GOT3 (cell line): ENCODE measurements around the gene AOAH.

Experiments
- DNase-seq: peaks from one replicate; lab custom pipeline; 2025; ENCODE audit warnings: mixed read lengths; lab: John Stamatoyannopoulos, UW

AOAH gene

DNA sequence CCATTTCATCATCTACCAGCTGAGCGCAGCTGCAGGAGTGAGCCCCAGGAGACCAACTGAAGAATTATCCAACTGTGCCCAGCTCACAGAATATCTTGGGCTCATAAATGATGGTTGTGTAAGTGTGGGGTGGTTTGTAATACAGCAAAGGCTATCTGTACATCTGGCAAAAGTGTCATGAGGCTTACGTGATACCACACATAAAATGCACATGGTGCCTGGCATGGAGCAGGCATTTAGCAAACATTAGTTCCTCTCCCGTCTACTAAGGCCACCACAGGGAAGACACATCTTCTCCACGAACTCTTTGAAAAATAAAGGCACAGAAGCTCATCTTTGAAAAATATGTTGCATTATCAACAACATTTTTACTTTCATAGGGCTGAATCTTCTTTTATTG lies 32.3 kb downstream of the AOAH start:
- DNase-seq = no peak

- DNase-seq = no peak
Observed at GRCh38 chr7:36690514-36691187, 33.6 kb downstream of the AOAH start.

DNA sequence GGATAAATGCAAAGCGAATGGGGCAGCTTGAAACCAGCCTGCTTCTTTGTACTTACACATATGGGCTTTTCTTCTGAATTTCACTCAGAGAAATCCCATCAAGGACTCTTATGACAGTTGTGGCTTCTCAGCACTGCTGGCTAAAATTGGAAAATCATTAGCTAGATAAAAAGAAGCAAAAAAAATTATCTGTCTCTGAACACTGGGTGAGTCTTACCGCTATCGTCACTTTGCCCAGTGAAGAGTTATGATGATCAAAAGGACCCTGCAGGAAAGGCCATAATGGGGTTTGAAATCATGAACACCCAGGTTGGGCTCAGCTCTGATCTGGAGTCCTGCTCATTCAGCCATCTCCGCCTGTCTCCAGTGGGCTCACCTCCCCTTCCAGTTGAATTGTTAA lies 34.3 kb downstream of the AOAH start:
- no peak for DNase-seq

DNA sequence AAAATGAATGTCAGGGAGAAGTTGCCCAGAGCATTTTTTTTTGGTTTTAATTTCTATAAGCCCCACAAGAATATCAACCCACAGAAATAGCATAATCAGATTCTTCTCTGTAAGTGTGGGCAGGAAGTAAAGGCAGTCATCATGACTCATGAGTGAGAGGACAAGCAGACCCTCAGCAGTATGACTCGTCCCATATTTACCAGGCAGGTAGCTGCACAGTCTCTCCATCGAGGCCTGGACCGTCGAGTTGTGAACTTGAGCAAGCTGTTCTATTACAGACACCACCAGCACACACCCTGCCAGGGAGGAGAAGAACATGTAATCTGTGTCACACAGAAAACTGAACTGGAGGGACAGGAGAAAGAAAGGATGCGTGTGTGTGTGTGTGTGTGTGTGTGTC lies 37.8 kb downstream of the AOAH start:
- no peak for DNase-seq

- DNase-seq = no peak
Observed at GRCh38 chr7:36684954-36685353, 39.3 kb downstream of the AOAH start.

GRCh38 chr7:36683695-36684357 lies 40.5 kb downstream of the AOAH start:
- no peak for DNase-seq

- DNase-seq = no peak
Observed at GRCh38 chr7:36683111-36683510, 41.2 kb downstream of the AOAH start.

GRCh38 chr7:36682102-36682501 lies 42.2 kb downstream of the AOAH start:
- DNase-seq = no peak

DNA sequence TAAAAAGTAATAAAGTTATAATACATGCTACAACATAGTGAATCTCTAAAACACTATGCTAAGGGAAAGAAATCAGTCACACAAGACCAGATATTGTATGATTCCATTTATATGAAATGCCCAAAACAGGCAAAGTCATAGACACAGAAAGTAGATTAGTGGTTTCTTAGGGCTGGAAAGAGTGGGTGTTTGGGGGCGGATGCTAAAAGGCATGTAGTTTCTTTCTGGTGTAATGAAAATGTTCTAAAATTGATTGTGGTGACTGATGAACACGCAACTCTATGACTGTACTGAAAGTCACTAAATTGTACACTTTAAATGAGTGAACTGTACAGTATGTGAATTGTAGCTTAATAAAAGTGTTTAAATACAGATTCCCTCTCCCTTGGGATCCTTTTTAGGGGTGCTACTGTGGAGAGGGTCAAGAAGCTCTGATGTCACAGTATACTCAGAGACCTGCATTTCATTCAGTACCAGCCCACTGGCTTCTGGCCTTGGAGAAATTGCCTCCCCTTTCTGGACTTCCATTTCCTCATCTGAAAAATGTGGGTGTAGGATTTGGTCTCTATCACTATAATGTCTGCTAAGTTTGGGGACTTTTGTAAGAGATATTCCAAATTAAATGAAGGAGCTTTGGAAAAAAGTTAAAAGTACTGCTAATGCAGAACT lies 46.4 kb downstream of the AOAH start:
- DNase-seq = no peak

- no peak for DNase-seq
Observed at GRCh38 chr7:36673703-36674102, 50.6 kb downstream of the AOAH start.

DNA sequence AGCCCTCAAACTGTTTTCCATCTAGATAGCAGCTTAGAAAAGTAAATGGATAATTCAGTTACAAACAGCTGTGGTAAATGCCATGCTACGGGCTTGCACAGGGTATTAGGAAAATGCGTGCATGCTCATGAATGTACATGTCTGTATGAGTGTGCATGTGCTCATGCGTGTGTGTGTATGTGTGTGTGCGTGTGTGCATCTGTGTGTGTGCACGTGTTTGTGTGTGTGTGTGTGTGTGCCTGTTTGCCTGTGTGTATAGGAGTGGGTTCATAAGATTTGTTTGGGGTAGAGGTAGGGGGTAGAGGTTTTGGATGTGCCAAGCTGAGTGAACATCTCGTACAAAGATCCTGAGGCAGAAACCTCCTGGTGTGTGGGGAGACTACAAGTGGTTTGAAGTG lies 52.9 kb downstream of the AOAH start:
- no peak for DNase-seq

DNA sequence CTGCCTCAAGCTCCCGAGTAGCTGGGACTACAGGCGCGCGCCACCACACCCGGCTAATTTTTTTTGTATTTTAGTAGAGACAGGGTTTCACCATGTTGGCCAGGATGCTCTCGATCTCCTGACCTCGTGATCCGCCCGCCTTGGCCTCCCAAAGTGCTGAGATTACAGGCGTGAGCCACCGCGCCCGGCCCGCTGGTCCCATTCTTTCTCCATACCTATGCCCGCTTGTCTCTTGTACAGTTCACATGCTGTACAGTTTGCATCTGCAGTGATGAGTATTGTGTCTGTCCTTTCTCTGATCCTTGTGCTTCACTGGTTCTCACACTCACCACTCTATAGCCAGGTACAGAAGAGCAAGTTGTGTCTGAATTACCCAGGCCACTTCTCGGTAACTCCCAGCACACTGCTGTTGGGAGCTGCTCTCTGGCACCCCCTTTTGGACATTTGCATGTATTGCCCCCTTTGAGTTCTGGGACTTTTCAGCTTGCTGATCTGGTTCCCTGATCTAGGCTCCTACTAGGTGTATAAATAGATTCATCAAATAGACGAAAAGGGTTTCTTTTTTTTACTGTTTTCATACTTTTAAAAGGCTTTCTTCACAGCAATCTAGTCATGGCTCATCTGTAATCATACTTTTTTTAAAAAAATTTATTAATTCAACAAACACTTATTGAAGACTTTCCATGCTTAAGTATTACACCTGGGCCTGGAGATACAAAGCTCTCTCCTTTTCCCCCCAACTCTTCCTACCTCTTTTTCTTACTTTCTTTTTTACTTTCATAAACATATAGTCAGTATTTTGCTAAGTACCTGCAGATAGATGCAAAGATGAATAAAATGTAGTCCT lies 53.5 kb downstream of the AOAH start:
- no peak for DNase-seq

DNA sequence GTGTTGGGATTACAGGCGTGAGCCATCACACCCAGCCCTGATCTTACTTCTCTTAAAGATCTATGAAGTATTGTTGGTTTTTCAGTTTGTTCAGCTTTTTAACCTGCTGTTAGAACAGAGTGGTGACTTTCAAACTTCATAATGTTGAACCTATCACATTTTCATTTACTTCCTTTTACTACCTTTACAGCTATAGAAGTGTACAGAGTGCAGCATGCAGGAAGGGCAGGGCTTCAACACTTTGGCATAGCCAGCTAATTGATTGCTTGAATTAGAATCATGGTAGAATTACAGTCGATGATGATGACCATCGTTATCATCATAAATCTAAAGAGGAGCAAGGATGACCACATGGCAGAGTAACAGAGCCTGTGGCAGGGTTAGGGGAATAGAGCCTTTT lies 55.5 kb downstream of the AOAH start:
- no peak for DNase-seq

DNA sequence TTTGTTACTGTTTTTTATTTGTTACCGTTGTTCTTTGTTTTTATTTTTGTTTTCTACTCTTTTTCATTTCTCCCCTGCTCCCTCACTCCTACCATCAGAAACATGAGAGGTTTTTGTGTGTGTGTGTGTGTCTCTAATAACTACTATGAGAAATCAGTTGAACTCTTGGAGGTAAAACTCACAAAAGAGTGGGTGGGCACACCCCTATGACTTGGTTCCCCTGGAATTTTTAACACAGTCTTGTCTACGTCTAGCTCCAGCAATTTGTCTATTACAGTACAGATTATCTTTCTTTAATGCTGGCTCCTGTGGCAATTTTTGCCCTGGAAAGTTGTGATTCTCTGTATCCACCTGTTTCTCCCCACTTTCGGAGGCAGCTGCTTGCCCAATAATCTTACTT lies 56.2 kb downstream of the AOAH start:
- no peak for DNase-seq

DNA sequence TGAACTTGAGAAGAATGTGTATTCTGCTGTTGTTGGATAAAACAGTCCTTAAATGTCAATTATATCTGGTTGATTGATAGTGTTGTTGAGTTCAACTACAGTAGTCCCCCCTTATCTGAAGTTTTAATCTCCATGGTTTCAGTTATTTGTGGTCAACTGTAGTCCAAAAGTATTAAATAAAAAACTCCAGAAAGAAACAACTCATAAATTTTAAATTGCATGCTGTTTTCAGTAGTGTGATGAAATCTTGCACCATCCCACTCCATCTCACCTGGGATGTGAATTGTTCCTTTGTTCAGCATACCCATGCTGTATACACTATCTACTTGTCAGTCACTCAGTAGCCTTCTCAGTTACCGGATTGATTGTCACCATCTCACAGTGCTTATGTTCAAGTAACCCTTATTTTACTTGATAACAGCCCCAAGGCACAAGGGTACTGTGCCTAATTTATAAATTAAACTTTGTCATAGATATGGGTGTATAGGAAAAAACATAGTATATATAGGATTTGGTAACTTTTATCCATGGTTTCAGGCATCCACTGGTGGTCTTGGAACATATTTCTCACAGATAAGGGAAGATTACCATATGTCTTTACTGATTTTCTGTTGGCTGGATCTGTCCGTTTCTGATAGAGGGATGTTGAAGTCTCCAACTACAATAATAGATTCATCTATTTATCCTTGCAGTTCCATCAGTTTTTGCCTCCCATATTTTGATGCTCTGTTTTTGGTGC lies 57.1 kb downstream of the AOAH start:
- DNase-seq = no peak

DNA sequence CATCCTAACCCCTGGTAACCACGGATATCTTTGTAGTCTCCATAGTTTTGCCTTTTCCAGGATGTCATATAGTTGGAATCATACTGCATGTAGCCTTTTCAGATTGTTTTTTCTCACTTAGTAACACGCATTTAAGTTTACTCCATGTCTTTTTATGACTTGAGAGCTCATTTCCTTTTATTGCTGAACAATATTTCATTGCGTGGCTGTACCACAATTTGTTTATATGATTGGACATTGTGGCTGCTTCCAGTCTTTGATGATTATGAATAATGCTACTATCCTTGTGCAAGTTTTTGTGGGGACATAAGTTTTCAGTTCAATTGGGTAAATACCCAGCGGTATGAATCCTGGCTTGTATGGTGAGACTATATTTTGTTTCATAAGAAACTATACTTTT lies 60.8 kb downstream of the AOAH start:
- DNase-seq = no peak

DNA sequence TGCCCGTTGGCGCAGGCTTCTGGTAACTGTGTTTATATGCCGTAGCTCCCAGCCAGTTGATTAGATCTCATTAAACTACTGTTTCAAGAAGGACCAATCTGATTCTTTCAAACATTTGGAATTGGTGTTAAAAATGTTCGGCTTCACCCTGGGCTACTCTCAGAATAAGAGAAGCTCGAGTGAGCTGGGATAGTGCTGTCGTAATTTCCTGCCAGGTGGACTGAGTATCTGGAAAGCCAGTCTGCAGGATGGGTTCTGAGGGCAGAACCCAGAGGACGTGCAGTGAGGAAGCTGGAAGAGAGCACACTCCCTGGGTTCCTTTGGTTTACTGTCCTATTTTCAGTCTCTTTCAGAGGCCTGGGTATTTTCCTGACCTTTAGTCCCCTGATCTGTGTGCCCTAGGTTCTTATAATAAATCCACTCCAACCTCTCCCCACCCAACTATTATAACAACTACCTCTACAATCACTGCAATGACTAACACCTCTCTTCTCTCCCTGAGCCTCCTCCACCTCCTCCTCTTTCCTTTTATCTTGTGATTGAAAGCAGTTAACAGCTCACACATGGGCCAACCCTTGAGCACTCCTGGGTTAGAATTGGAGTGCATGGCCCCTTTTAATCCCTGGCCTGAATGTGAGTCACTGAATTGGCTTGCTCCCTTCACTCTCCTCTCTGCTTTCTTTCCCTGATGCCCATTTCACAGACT lies 63.0 kb downstream of the AOAH start:
- DNase-seq = no peak

DNA sequence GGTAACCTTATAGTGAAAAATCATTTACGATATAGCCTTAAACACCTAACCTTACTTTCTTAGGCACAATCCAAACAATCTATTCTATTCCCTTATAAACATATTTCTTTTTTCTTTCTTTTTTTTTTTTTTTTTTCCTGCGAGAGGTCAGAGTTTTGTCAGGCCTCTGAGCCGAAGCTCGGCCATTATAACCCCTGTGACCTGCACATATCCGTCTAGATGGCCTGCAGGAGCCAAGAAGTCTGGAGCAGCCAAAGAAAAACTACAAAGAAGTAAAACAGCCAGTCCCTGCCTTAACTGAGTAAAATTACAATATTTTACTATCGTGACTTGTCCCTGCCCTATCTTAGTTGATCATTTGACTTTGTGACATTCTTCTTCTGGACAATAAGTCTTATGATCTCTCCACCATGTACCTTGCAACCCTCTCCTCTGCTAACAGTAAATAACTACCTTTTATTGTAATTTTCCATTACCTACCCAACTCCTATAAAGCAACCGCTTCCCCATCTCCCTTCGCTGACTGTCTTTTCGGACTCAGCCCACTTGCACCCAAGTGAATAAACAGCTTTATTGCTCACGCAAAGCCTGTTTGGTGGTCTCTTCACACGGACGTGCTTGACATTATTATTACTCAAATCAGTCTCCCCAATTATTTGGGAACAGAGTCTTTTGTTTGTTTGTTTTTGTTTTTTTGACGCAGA lies 64.5 kb downstream of the AOAH start:
- DNase-seq = no peak

GRCh38 chr7:36659172-36659516 lies 65.2 kb downstream of the AOAH start:
- no peak for DNase-seq

DNA sequence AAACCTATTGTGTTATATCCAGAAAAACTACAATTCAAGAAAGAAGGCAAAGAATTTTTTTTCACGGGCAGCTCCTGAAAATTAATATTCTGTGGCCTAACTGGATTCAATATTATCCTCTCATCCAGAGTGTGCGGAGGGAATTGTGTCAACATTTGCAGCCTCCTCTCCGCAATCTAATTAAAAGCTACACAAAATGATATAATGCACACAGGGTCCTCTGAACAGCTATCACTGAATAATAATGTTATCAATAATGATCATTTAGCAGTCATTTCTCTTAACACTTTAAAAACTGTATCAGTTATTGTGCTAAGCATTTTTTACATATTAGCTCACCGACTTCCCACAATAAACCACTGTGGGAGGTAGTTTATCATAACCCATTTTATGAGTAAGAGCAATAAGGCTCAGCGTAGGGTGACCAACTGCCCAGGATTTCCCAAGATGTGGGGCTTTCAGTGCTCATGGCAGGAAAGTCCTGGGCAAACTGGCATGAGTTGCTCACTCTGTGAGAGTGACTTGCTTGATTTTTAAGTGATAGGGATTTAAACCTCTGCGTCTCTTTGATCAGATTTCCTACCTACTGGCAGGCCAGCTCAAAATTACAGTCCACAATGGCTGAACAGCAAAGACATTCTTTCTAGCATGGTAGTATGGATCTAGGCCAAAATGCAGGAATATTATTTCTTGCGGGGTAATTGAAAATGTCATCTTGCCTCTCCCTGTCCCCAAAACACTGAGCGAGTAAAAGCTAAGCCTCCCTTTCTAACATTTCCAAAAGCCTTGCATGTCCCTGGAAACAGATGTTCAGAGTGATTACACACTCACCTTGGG lies 65.7 kb downstream of the AOAH start:
- no peak for DNase-seq
